Measurements from ENCODE around the gene TESMIN. TPM values are rescaled to one million over a fixed set of nuclear protein-coding genes. Genes with fewer than 3 reads are reported as not detected.

Gene TESMIN
- polyA plus RNA-seq, 1 experiment = 0.79 TPM

DNA sequence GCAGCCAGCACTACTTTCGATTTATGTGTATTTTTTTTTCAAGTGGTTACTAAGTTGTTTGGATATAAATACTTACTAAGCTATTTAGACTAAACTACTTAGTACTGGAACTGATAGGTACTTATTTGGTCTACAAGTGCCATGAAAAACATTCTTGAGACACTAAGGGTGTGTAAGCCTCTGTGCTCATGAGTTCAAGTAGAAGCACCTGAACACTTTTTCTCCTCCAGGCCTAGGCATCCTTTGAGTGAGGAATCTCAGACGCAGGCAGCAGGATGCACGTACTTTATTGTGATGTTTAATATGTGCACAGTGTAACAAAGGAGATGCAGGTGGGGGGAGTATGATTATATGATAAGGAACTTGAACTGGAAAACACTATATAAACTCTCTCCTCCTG is 7.8 kb downstream of the TESMIN start:
- POLR2A ChIA-PET = no interaction called here
- H3K4me3 ChIP-seq (ENCODE audit: low read depth, low read length) = no peak overlapping the region

DNA sequence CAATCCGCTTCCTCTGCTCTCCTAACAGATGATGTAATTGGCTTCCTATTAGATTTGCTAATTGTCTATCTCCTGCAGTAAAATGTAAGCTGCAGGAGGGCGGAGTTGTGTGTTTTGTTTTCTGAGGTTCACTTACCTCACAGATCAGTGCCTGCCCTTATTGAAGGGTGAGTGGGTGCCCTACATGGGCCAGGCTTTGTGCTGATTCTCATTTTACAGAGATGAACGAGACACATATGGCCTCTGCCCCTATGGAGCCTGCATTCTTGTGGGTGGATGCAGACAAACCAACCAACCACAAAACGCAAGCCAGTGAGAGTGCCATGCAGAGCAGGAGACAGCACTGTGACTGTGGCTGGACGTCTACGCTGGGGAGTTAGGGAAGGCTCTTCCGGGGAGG is 9.9 kb downstream of the TESMIN start:
- DNase-seq (ENCODE audit: low read depth, low spot score) = no peak

More for the DNA sequence above, 7.8 kb downstream of the TESMIN start:
- Histone ChIP-seq H3K27me3 (ENCODE audit: control insufficient read depth, insufficient read depth, low read length) (peaks cover 2% of the 10 kb centered on the region), H3K9me3 (ENCODE audit: control insufficient read depth, insufficient read depth, low read length) (no peaks in the 10 kb centered on the region), H3K27ac (ENCODE audit: low read depth, low read length) (no peak overlapping the region)
- CTCF ChIA-PET = no interaction called here
- TF ChIP-seq, protein P1, sequence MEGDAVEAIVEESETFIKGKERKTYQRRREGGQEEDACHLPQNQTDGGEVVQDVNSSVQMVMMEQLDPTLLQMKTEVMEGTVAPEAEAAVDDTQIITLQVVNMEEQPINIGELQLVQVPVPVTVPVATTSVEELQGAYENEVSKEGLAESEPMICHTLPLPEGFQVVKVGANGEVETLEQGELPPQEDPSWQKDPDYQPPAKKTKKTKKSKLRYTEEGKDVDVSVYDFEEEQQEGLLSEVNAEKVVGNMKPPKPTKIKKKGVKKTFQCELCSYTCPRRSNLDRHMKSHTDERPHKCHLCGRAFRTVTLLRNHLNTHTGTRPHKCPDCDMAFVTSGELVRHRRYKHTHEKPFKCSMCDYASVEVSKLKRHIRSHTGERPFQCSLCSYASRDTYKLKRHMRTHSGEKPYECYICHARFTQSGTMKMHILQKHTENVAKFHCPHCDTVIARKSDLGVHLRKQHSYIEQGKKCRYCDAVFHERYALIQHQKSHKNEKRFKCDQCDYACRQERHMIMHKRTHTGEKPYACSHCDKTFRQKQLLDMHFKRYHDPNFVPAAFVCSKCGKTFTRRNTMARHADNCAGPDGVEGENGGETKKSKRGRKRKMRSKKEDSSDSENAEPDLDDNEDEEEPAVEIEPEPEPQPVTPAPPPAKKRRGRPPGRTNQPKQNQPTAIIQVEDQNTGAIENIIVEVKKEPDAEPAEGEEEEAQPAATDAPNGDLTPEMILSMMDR (IDR thresholded peaks at IDR 0.05; ENCODE audit: low read depth, low read length) = no peak
- no peak for DNase-seq (ENCODE audit: low read depth, low spot score)

DNA sequence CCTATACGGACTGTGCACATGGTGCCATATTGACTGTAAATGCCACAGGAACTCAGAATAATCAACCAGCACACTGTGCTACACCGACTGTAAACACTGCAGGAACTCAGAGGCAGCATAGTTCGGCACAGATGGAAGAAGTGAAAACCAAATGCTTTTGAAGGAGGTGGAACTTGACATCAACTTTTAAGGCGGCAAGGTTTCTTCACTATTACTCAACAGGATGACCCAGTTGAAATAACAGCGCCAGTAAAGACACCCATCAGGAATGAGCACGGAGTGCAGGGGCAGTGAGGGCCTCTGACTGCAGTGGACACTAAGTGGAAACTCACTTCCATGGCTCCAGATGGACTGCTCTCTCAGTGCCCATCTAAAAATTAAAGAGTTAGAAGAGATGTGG is 15.7 kb downstream of the TESMIN start:
- H3K27me3 ChIP-seq (ENCODE audit: control insufficient read depth, insufficient read depth, low read length) = peaks cover 24% of the 10 kb centered on the region
- CTCF ChIA-PET = no interaction called here
- no peaks in the 10 kb centered on the region for H3K9me3 ChIP-seq (ENCODE audit: control insufficient read depth, insufficient read depth, low read length)

More for the DNA sequence above, 9.9 kb downstream of the TESMIN start:
- Histone ChIP-seq H3K27me3 (ENCODE audit: control insufficient read depth, insufficient read depth, low read length) (peaks cover 2% of the 10 kb centered on the region), H3K27ac (ENCODE audit: low read depth, low read length) (no peak overlapping the region), H3K9me3 (ENCODE audit: control insufficient read depth, insufficient read depth, low read length) (no peaks in the 10 kb centered on the region), H3K4me3 (ENCODE audit: low read depth, low read length) (no peak overlapping the region)
- ChIA-PET POLR2A (no interaction called here), CTCF (interaction anchor here (0.7 kb wide), 1 partner anchor 1010 kb away, joined by 3 read pairs; no protein-coding TSS in a partner anchor)
- TF ChIP-seq, protein P1 (IDR thresholded peaks at IDR 0.05; ENCODE audit: low read depth, low read length) = no peak

DNA sequence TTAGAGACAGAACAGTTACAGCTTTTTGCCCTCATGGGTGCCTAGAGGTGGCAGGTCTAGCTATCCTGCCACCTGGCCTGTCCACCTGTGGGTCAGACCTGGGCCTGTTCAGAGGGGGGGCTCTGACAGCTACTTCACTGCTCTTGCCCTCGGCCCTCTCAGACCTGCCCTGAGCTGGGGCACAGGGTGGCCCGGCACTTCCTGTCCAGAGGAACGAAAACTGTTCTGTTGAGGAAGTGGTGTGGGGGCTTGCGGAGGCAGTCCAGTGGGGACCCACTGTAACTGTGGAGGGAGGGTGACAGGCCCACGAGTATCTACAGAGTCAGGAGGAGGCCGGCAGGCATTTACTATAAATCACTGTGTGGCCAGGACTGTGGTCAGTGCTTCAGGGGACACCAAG is 16.2 kb downstream of the TESMIN start:
- peaks cover 22% of the 10 kb centered on the region for H3K27me3 ChIP-seq (ENCODE audit: control insufficient read depth, insufficient read depth, low read length)
- DNase-seq (ENCODE audit: low read depth, low spot score) = no peak
- CTCF ChIA-PET = no interaction called here

More for the DNA sequence above, 15.7 kb downstream of the TESMIN start:
- POLR2A ChIA-PET = no interaction called here
- H3K27ac ChIP-seq (ENCODE audit: low read depth, low read length) = no peak overlapping the region
- TF ChIP-seq, protein P1 (IDR thresholded peaks at IDR 0.05; ENCODE audit: low read depth, low read length) = no peak
- no peak for DNase-seq (ENCODE audit: low read depth, low spot score)
- no peak overlapping the region for H3K4me3 ChIP-seq (ENCODE audit: low read depth, low read length)

DNA sequence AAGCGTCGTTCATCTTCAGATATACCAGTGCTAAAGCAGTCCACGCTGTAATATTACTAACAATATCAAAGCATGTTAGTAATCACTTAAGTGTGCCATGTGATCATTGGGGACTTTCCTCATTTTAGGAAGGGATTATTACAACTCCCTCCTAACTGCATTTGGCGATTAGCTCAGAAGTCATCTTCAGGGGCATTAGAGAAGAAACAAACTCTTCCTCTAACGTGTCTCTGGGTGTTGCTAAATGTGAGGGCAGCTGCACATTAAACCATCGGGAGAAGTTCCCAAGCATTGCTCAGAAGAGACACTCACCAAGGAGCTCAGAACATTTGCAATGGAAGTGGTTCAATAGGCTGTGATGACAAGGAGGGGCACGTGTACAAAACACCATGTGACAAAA is 17.2 kb downstream of the TESMIN start:
- H3K4me3 ChIP-seq (ENCODE audit: low read depth, low read length) = no peak overlapping the region
- POLR2A ChIA-PET = no interaction called here
- no peak for DNase-seq (ENCODE audit: low read depth, low spot score)
- TF ChIP-seq, protein P1 (IDR thresholded peaks at IDR 0.05; ENCODE audit: low read depth, low read length) = no peak
- peaks cover 25% of the 10 kb centered on the region for H3K27me3 ChIP-seq (ENCODE audit: control insufficient read depth, insufficient read depth, low read length)
- CTCF ChIA-PET = no interaction called here
- no peaks in the 10 kb centered on the region for H3K9me3 ChIP-seq (ENCODE audit: control insufficient read depth, insufficient read depth, low read length)
- H3K27ac ChIP-seq (ENCODE audit: low read depth, low read length) = no peak overlapping the region

More for the DNA sequence above, 16.2 kb downstream of the TESMIN start:
- TF ChIP-seq, protein P1 (IDR thresholded peaks at IDR 0.05; ENCODE audit: low read depth, low read length) = no peak
- Histone ChIP-seq H3K4me3 (ENCODE audit: low read depth, low read length) (no peak overlapping the region), H3K9me3 (ENCODE audit: control insufficient read depth, insufficient read depth, low read length) (no peaks in the 10 kb centered on the region), H3K27ac (ENCODE audit: low read depth, low read length) (no peak overlapping the region)
- POLR2A ChIA-PET = no interaction called here
